HG02610 (cell line): ENCODE data around the gene LRRFIP1.

Source experiments
- ATAC-seq: cut with Tn5 transposase; IDR thresholded peaks from one replicate; pipeline ENCODE4 v1.9.1; 2021; ENCODE audit warnings: mild to moderate bottlenecking, moderate library complexity; ENCODE audit not compliant: unreplicated experiment

Gene LRRFIP1

DNA sequence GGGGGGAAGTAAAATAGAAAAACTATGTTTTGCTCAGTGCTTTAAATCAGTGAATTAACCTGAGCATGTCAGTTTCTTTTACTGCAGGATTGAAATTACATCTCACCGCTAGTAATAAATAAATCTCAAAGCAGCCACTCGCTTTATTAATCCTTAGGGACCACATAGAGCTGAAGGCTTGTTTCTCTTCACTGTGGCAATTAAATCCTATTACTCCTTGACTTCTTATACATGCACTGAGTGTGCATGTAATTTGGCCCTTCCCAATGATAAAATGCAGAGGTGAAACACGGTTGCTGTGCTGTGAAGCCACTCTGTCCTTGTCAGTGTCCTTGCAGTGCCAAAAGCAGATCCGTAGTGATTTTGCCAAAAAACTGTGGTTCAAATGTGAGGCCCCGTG lies 94.1 kb downstream of the LRRFIP1 start:
- ATAC-seq = no peak

DNA sequence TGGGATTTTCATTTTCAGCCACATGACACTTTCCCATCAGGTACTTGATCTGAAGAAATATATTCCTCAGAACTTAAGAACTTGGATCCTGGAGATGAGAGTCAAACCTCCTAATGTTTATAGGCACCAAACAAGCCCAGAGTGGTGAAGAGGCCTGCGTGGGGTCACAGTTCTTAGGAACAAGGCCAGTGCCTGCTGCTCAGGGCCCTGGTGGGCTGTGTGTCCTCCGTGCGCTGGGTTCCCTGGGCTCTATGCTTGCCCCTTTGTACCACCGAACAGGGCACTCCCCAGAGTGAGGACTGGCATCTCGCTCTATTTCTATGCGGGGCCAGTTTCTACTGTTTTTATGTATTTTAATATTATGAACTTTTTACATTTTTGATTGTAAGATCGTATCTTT lies 95.2 kb downstream of the LRRFIP1 start:
- ATAC-seq = no peak

DNA sequence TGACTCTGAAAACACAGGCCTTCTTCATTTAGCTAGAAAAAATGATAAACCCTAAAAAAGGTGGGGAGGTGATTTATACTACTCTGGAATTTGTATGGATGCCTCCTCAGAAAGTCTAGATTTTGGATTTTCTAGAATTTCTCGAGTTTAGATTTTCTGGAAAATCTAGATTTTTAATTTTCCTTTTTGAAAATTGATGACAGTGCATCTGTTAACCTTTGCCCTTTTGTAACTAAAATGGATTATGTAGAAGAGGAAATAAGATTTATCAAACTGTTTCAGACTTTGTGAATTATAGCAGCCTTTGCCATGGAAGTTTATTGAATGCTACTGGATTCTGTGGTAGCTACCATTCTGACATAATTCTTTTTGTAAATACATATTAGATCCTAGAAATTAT lies 95.6 kb downstream of the LRRFIP1 start:
- ATAC-seq = no peak

DNA sequence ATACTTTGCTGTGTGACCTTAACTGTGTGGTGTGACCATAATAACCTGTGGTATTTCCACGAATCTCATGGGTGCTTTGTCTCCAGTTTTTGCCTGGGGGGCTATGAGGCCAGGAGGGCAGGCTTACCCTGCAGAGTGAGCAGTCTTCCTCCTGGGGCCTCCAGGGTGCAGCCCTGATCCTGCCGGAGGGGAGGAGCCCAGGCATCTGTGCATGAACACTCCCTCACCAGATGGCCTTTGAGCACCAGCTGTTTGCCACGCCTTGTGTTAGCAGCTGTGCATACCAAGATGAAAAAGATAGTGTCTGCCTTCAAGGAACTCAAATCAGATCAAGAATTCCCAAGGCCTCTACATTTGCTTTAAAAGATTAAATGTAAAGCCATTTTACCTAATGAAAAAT lies 96.2 kb downstream of the LRRFIP1 start:
- ATAC-seq = no peak

DNA sequence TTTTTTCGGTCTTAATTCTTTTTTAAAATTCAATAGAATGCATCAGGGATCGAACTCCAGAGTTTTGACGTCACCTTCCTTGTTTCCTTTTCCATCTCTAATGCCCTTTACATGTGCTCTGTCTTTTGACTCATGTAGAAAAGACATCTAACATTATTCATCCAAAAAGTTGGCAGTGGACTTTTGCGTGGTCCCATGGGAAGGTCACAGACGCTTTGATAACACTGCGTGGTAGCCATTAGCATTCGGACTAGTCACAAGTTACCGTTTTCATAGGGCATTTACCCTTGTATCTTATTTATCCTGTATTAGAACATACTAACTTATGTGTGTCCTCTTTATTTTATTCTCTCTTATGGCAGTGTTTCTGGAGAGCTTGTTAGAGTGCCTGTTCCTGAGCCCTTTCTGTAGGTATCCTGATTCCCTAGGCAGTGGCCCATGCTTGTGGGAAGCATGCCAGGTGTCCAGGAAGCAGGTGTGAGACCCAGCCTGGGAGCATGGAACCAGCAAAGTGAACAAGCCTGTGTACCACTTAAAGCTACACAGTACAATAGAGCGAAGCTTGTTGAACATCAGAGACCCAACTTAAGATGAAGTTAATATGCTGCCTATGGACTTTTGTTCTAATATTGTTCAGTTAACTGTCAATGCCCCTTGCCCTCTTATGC lies 97.6 kb downstream of the LRRFIP1 start:
- no peak for ATAC-seq

DNA sequence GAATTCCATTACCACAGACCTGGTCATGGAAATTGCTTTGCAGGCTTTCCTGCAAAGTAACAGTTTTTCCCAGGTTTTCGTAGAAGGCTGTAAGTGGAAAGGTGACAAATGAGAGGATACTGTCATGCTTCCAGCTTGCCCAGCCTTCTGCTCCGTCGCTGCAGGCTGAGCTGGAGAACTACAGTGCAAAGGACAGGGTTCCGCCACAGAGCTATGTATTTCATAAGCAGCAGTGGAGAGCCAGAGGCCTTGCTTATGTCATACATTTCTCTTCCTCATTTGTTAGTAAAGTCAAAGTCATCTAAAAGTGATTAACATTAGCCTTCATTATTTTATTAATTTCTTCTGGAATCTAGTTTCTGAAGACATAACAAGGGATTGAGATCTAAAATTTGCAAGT lies 98.3 kb downstream of the LRRFIP1 start:
- no peak for ATAC-seq

DNA sequence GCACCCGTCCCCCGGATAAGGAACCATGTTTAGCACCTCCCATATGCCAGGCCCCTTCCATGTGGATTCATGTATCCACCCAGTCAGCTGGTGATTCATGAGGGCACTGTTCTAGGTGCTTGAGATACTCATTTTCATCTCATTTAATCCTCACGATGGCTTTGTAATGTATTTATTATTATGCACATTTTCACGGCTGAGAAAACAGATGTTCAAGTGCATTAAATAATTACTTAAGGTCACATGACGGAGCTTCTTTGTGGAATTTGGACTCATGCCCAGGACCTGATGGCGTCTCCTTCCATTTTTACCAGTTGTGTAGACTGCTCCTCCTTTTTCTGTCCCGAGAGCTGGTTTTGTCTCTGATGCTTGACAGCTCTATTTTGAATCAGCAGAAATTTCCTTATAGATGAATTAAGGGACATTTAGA lies 99.0 kb downstream of the LRRFIP1 start:
- ATAC-seq = no peak

DNA sequence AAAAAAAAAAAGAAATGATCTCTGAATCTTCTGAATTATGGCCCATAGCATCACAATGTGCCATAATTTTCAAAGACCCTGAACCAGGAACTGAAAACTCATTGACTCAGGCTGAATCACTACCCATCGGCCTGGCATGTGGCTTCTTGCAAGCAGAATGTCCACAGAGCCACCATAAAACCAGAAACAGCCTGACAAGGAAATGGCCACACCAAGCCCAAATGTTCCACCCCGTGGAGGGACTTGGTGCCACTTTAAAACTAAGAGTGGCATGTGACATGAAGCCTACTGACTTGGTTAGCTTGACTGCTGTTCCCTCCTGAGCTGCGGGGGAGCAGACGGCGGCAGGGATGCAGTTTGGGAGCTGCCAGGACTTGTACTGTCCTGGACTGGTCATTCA lies 100.0 kb downstream of the LRRFIP1 start:
- ATAC-seq = no peak

DNA sequence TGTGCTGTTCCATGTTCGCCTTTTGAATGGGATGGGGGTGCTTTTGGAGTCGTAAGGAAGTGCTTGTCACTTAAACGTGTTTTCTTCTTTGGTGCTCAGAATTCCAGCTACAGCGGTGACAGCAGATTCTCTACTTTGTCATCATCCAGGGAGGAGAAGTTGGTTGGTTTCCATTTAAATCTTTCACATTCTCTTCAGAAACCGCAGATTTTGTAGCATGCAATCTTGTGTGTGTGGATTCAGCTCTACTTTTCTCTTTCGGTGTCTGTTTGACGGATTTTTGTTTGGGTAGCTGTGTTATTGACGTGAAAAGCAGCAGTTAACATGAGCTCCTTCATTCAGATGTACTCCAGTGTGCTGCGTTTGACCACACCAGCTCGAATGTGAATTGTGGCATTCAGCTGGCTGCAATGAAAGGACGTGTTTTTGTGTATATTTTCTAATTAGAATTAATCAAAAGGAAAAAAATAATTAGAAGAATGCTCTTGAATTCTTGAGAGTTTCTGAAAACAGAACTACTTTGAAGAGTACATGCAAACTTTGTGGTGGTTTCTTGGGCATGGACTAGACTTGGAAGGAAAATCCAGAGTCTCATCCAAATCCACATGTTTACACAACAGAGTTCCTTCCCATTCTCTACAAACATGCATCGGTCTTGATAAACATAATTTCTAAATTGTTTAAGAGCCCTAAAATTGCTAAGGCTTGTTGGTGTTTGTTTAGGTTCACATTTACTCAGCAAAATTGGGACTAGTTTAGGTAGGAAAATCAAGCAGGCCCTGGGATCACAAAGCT lies 102.5 kb downstream of the LRRFIP1 start:
- no peak for ATAC-seq

DNA sequence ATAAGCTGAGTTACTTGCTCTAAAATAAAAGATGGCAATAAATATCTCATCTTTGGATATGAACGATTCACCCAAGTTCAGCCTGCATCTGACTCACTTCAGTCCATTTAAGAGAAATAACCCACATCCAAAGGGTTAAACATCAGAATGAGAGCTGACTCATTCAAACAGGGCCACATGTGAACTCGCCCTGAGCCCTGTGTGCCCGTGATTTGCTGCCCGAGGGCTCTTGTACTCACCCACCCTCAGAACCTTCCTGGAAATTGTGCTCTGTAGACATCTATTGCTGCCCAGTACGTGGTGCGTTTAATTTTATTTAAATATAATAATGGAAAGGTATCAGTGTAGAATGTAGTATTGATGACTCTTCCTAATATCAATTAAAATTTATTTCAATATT lies 104.3 kb downstream of the LRRFIP1 start:
- ATAC-seq = no peak

DNA sequence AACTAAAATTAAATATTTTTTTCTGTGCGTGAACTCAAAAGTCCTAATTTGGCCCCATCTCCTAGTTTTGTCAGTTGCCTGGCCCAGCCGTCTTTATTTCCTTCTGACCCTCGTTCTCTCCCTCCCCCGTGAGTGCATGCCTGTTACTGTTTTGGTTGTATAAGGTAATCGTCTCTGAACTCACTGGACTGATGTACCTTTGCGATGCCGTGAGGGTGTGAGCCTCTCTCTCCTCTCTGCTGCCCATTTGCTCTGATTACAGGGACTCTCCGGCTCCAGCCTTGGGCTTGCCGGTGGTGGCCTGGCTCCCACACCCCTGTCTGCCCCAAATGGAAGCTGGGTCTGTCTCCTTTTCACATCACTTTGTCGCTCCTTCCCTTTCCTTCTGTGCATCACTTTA lies 104.7 kb downstream of the LRRFIP1 start:
- ATAC-seq = no peak

DNA sequence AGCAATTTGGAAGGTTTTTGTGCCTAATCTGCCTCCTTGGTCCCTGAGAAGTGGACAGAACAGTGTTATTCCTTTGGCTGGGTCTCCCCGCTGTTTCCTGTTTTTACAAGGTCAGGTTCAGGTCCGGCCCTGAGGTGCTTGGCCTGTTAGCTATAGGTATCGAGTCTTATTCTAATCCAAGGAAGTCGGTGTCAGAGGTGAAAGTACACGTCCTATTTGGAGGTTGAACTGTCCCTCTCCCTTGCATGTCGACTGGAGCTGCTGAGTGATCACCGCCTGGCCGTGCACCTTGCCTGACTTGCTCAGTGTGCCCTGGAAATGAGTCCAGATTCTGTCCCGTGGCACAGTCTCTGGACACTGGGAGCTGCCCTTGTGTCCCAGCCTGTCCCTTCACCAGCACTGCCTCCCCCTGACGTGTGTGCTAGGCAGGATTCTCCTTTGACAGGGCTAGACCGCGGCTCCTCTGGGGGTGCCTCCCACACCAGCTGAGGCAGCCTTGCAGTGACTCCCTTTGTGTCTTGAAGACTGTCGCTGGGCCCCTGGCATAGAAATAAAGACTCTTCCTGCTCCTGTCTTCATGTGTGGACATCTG lies 105.5 kb downstream of the LRRFIP1 start:
- ATAC-seq = no peak

DNA sequence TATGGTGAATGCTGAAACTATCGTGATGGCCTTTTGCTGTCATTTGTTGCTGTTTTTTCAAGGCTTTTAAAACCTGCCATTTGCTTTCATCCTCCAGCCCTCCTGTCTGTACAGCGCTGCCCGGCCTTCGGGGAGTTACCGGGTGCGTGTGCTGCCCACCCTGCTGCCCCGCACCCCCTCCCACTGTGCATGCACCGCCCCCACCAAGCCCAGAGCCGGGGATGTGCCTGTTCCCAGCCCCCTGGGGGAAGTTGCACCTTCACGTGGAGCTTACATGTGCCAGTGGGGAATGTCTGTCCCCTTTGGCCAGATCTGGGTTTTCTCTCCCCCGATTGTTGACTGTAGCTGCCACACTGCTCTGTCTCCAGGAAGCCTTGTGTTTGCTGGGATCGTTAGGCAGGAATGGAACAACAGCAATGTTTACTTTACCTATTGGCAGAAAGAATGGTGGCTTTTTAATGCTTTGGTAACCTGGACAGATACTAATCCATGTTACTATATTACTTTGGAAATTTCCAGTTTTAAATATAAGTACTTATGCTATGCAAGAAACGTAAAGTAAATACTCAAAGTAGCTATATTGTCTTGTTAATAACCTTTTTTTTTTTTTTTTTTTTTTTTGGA lies 106.4 kb downstream of the LRRFIP1 start:
- ATAC-seq = no peak

DNA sequence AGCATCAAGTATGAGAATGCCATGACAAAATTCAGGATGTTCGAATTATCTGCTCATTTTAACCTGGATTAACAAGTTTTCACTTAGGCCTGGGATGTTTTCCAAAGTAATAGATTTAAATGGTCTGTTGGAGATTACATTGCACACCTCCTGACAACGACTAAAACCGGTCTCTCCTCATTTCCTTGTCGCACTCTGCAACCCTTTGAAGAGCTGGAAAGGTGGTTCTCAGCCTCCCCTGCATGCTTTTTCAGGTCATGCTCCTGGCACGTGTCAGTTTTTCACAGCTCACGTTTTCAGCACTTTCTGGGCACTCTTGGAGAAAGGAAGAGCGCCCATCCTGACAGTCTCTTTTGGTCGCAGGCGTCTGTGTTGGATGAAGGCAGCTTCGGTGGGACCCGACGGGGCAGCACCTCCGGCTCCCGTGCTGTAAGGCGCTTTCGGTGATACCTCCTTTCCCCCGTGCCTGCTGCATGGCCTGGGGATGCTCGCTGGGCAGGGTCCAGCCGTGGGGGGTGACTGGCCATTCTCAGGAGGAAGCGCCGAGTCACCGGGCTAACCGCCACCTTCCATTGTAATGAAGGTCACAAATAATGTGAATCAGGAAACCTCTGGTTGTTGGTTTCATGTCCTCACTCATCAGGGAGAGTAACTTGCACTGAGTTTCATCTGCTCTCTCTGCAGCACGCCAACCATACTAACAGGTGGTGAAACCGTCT lies 107.7 kb downstream of the LRRFIP1 start:
- ATAC-seq = no peak

DNA sequence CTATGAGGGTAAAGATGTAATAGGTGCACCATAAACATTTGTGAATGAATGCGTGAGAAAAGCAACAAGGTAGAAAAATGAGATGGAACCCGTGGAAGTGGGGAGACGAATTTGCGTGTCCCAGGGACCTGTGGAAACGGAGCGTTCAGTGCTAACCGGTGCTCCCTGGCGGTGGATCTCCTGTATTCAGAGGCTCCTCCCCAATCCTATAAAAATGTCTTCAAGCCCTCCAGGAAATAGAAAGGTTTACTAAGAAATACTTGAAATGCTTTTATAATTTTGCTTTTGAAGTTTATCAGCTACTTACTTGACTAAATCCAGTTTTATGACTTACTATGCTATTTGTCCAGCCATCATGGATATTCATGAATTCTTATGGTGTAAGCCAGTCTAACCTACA lies 108.4 kb downstream of the LRRFIP1 start:
- no peak for ATAC-seq

DNA sequence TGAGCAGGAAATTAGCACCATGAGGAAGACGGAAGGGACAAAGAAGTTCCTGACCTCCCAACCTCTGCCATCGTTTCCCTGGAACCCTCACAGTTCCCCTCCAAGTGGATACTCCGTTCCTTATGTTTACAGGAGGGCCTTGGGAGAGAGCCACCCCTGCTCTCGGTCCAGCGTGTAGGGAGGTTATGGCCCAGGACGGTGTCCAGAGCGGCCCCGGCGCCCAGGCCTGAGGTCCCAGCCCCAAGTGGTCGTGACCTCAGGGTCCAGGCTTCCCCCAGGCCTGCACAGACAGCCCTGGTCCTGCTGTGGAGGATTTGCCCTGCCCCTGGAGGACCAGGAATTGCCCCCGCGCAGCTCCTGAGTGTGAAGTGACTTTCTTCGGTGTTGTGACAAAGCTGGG lies 109.4 kb downstream of the LRRFIP1 start:
- no peak for ATAC-seq

DNA sequence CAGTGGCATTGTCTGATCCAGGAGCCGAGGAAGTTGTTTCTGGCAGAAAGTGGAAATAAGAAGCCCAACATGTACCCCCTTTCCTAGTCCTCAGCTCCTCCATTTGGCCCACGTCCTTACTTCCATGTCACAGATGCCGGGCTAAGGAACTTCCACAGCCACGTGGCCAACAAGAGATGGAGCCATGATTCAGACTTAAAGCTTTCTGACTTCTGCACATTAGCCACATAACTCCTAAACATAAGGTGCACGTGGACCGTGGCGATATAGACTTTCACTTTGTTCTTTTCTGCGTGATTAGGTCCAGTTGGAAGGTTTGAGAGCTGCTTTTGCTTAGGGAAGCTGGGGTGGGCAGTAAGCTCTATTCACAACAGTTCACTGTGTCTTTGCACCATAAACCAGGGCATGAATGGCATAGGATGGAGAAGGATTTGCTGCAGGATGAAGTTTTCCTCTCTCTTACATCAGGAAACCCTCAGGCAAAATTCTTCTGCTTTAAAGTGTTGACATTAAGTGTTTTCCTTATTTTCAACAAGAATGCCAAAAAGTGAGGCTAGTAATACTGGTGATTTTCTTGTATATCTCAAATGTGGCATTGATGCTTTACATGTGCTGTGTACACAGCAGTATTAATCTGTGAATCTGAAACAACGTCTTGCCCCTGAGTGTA lies 109.9 kb downstream of the LRRFIP1 start:
- no peak for ATAC-seq

DNA sequence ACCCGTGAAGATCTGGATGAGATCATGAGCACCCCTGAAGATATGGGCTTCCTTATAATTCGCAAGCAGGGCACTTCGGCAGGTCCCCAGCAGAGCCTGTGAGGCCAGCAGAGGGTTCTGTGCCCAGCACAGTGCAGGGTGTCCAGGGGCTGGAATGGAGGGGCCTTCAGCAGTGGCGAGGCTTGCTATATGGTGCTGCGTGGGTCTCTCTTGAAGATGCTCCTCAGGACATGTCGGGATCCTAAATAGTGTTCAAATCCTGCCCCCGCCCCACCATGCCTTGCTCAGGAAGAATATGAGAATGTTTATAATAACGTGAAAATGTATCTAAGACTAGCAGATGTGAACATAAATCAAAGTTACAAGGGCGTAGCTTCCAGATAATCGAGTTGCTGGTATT lies 110.9 kb downstream of the LRRFIP1 start:
- no peak for ATAC-seq

DNA sequence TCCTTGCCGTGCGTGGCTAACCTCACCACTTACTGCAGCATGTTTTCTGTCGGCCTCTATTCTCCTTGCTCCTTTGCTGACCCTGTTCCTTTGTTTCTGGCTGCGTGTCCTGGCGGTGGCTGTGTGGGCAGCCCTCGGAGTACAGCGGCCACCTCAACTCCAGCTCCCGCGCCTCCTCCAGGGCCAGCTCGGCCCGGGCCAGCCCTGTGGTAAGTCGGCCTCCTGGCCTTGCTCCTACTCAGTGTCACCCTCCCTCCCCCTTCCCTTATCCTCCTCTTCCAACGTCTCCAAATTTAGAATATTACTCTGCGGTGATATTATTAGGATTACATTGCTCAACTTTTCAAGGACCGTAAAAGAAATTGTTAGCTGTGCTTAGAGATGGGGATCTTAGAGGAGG lies 111.7 kb downstream of the LRRFIP1 start:
- ATAC-seq = no peak

DNA sequence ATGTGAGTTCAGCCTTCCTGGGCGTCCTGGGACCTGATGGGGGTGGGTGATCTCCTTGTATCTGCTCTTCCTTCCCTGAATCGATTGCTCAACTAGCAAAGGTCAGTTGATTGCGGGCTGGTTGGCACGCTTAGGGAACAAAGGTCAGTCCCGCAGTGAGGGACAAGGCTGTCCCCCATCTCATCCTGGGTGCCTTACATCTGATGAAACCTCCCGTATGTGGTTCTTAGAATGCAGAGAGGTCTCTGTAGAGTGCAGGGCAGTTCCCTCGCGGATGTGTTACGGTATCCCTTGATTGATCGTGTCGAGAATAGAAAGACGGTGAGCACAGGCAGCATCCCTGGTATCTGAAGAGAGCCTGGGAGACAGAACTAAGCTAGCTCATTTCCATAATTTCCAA lies 114.8 kb downstream of the LRRFIP1 start:
- no peak for ATAC-seq

DNA sequence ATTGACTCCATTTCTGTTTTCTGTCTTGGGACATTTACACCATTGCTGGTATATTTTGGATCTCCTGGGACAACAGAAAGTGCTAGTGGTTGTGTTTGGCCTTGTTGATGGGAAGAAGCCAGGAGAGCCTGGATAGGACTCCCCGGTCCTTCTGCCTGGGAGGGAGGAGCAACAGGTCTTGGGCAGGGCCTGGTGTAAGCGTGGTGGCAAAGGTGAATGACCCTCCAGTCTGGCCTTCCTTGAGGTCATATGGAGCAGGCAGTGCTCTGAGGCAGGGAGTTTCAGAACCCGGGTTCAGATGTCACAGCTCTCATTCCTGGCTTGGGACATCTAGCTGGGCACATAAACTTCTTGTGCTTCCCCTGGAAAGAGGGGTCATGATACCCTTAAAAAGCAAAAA lies 115.2 kb downstream of the LRRFIP1 start:
- no peak for ATAC-seq
